Stimulated activated CD4-positive, alpha-beta T cell treated with anti-CD3 and anti-CD28 coated beads, Interleukin-12 subunit alpha, Interleukin-12 subunit beta, amount 100 ng/mL, for 24 hours (primary cell): ENCODE measurements around the gene HSD11B2.
A peak's percentile ranks its signal among the peaks of the same experiment; 100 is the strongest.

Source experiments
- DNase-seq, 2 experiments: peaks; one replicate each; pipeline ENCODE4 v3.0.0-alpha.2; 2020; ENCODE audit warnings: low read depth in 2 of 2

HSD11B2 gene

DNA sequence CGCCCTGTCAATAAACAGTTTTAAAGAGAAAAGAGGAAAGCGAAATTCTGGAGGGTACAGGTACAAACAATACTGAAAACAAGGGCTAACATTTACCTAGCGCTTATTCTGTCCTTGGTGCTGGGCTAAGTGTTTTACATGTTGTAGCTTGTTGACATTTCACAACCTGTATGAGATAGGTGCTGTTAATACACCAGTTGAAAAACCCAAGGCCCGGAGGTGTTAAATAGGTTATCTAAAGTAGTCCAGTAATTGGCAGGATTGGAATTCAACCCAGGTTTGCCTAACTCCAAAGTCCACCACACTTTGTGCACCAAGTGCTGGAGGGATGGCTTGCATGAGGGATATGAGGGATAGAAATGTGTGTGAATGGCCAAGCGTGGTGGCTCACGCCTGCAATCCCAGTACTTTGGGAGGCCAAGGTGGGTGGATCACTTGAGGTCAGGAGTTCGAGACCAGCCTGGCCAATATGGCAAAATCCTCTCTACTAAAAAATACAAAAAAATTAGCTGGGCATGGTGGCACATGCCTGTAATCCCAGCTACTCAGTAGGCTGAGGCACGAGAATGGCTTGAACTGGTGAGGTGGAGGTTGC is 47.1 kb downstream of the HSD11B2 start:
- no peak for DNase-seq

GRCh38 chr16:67480833-67481560 is 50.1 kb downstream of the HSD11B2 start, which contains the start of gene ATP6V0D1:
Gene ATP6V0D1 (minus strand): TSS chr16:67481157. CDS start chr16:67481086, 71 bp downstream.
- peak; percentile 97 to 99 for DNase-seq

DNA sequence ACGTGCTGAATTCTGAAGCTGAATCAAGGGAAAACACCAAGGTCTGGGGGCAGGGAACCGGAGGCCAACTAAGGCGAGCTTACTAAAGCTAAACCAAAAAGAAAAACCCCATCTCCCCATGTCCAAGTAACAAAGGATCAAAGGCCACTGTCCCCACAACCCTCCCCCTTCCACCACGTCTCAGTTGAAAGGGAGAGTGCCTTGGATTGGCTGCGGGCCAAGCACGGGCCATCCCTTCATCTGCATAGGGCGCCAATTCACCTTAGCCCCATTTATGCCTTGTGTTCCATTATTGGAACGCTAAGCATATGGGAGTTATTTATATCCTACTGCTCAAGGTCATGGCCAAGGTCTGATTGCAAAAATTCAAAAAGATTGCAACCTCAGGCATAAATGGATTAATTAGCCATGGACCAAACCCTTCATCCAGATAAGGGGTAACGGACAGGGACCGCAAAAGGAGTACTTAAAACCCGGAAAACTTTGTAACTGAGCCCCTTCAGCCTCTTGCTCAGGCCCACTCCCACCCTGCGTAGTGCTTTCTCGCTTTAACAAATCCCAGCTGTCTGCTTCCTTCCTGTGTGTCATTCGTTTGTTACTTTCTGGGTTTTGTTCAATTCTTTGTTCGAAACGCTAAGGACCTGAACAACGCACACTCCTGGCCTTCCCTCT is 50.8 kb downstream of the HSD11B2 start:
- peak in 1 of 2 experiments; percentile 52 for DNase-seq

DNA sequence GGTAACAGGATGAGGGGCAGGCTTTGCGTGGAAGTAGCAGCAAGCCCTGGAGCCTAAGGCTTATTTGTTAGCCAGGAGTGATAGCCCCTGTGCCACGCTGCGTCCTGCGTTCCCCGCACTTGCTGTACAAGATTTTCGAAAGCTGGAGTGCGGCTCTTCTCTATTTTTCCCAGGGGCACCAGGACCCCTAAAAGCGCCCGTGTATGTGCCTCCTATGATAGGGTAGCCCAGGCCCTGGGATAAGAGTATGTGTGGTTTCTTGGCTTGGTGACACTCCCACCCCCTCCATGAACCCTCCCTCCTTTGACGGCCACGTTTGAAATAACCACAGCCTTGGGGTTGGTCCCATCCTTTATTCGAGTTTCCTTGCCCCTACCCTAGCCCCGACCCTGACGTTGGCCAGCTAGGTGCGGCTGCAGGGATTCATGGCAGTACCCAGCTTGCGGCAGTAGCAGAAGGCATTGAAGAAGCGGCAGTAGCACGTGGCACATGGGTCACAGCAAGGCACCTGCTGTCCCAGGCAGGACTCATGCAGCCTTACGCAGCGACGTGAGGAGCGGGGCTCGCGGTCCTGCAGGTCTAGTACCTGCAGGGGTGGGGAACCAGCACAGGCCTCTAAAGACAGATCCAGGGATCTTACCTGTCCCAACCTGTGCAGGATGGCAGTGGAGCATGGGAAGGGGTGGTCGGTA is 51.5 kb downstream of the HSD11B2 start:
- no peak for DNase-seq

GRCh38 chr16:67483150-67483549 is 52.2 kb downstream of the HSD11B2 start, which contains the start of gene AGRP:
Gene AGRP (minus strand): TSS chr16:67483547. CDS start chr16:67483398, 149 bp downstream.
- DNase-seq = no peak

- no peak for DNase-seq
Measured at GRCh38 chr16:67483731-67484525, 53.0 kb downstream of the HSD11B2 start.

- DNase-seq = no peak
Measured at GRCh38 chr16:67486805-67487204, 55.9 kb downstream of the HSD11B2 start.
